ENCODE data around the gene KCNS1. TPM values are rescaled to one million over a fixed set of nuclear protein-coding genes. Genes with fewer than 3 reads are reported as not detected.

KCNS1 gene
- total RNA-seq, 1 donor from 2014 or later, result 8.1 TPM

DNA sequence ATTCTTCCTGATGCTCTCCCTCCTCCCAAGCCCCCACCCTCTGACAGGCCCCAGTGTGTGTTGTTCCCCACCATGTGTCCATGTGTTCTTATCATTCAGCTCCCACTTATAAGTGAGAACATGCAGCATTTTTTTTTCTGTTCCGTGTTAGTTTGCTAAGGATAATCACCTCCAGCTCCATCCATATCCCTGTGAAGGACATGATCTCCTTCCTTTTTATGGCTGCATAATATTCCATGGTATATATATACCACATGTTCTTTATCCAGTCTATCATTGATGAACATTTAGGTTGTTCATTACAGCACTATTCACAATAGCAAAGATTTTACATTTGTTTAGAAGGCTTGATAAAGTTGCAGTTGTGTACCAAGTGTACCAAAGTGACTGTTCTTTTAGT lies 57.9 kb downstream of the KCNS1 start:
- DNase-seq (ENCODE audit: low read depth), result no peak
- no peak overlapping the region for H3K4me3 ChIP-seq (ENCODE audit: low read depth, low read length)
- TF ChIP-seq, protein P1, sequence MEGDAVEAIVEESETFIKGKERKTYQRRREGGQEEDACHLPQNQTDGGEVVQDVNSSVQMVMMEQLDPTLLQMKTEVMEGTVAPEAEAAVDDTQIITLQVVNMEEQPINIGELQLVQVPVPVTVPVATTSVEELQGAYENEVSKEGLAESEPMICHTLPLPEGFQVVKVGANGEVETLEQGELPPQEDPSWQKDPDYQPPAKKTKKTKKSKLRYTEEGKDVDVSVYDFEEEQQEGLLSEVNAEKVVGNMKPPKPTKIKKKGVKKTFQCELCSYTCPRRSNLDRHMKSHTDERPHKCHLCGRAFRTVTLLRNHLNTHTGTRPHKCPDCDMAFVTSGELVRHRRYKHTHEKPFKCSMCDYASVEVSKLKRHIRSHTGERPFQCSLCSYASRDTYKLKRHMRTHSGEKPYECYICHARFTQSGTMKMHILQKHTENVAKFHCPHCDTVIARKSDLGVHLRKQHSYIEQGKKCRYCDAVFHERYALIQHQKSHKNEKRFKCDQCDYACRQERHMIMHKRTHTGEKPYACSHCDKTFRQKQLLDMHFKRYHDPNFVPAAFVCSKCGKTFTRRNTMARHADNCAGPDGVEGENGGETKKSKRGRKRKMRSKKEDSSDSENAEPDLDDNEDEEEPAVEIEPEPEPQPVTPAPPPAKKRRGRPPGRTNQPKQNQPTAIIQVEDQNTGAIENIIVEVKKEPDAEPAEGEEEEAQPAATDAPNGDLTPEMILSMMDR (conservative IDR thresholded peaks at IDR 0.05; ENCODE audit: low read depth, low read length), result no peak

Other genes starting within 250 kb of the KCNS1 start
- 162 and 203 TPM in 2 replicates for gene YWHAB, start 215.4 kb downstream of the KCNS1 start, total RNA-seq
- gene PABPC1L, start 191.1 kb downstream of the KCNS1 start, total RNA-seq, result 6.5 and 9.2 TPM in 2 replicates
- gene TOMM34, start 140.7 kb downstream of the KCNS1 start, total RNA-seq, result 74.3 and 95.6 TPM in 2 replicates
- 17.4 and 17.6 TPM in 2 replicates for gene STK4, start 134.6 kb downstream of the KCNS1 start, total RNA-seq
- not detected in 2 replicates for gene WFDC5, start 14.0 kb upstream of the KCNS1 start, total RNA-seq
- not detected in 2 replicates for gene WFDC12, start 23.3 kb upstream of the KCNS1 start, total RNA-seq
- gene PI3, start 73.8 kb upstream of the KCNS1 start, total RNA-seq, result not detected in 2 replicates
- gene SEMG1, start 105.9 kb upstream of the KCNS1 start, total RNA-seq, result not detected in 2 replicates
- not detected in 2 replicates for gene SEMG2, start 120.2 kb upstream of the KCNS1 start, total RNA-seq
- gene SLPI, start 153.4 kb upstream of the KCNS1 start, total RNA-seq, result 20.5 and 68.1 TPM in 2 replicates
- not detected in 2 replicates for gene RBPJL, start 205.7 kb upstream of the KCNS1 start, total RNA-seq
- gene MATN4, start 207.2 kb upstream of the KCNS1 start, total RNA-seq, result not detected in 2 replicates
- 153 and 239 TPM in 2 replicates for gene SDC4, start 247.3 kb upstream of the KCNS1 start, total RNA-seq